Naive thymus-derived CD8-positive, alpha-beta T cell (primary cell): ENCODE data around the gene CES3. TPM values are rescaled to one million over a fixed set of nuclear protein-coding genes. Genes with fewer than 3 reads are reported as not detected.
"Not testable (repeated sequence)": the region's sequence is repeated elsewhere in the genome, so short reads cannot be mapped to it uniquely, and the experiment has no call there.

Experiments used
- ATAC-seq, 2 donors: fragments of 150-1000 bp; cut with Tn5 transposase in 1 of 2; sonication (Bioruptor Pico), chemical (Tn5 transposase) in 1 of 2; 1 replicate in 1 of 2; 2 replicates in 1 of 2; pipeline ENCODE4 v1.10.0; 2021; ENCODE audit warnings: mild to moderate bottlenecking in 2 of 2, moderate library complexity in 2 of 2
- POLR2A ChIA-PET: fragments of 350-600 bp; sonication (Branson Sonifier 250); formaldehyde crosslinking; loops from one replicate; lab custom pipeline; 2021; ENCODE audit warnings: antibody characterized with exemption; lab: Charles Lee
- DNase-seq, 10 donors: peaks; one replicate each; pipeline versions ENCODE4 v3.0.0 to v3.0.0-alpha.2; 2020 to 2022
- H3K27ac Mint-ChIP-seq, 10 donors: one replicate each; pipeline ENCODE4 v1.8.0; 2020 to 2022; ENCODE audit warnings: mild to moderate bottlenecking in 10 of 10, mixed read lengths in 10 of 10, moderate library complexity in 4 of 10, inconsistent platforms in 1 of 10
- H3K27me3 Mint-ChIP-seq, 5 donors: one replicate each; pipeline ENCODE4 v1.8.0; 2021 to 2022; ENCODE audit warnings: mixed read lengths in 5 of 5
- H3K36me3 Mint-ChIP-seq, 3 donors: one replicate each; pipeline ENCODE4 v1.8.0; 2020 to 2022; ENCODE audit warnings: mixed read lengths in 3 of 3, mild to moderate bottlenecking in 2 of 3, inconsistent platforms in 1 of 3
- H3K4me1 Mint-ChIP-seq, 4 donors: one replicate each; pipeline ENCODE4 v1.8.0; 2021 to 2022; ENCODE audit warnings: mixed read lengths in 4 of 4
- H3K4me3 Mint-ChIP-seq, 10 donors: one replicate each; pipeline ENCODE4 v1.8.0; 2020 to 2022; ENCODE audit warnings: mild to moderate bottlenecking in 10 of 10, mixed read lengths in 10 of 10, moderate library complexity in 6 of 10, inconsistent platforms in 1 of 10
- H3K9me3 Mint-ChIP-seq, 9 donors: one replicate each; pipeline ENCODE4 v1.8.0; 2020 to 2022; ENCODE audit warnings: mixed read lengths in 9 of 9, mild to moderate bottlenecking in 3 of 9, inconsistent platforms in 1 of 9, moderate library complexity in 1 of 9
- polyA plus RNA-seq, 3 donors: library from polyadenylated mRNA; unstranded; fragments of 300-500 nt; fragmentation: Illumina TruSeq; gene quantifications; one replicate each; pipeline ENCODE4 v1.2.3, GENCODE V29; 2021
- total RNA-seq, 8 experiments: library from RNA in 2 of 8; stranded (reverse) in 2 of 8; gene quantifications; one replicate each; pipeline ENCODE4 v1.2.3 and lab custom pipeline; 2021 to 2026

Gene CES3
- total and polyA plus RNA-seq, 5 experiments from 2014 or later, result 0.10 to 0.16 TPM; not detected in 3

DNA sequence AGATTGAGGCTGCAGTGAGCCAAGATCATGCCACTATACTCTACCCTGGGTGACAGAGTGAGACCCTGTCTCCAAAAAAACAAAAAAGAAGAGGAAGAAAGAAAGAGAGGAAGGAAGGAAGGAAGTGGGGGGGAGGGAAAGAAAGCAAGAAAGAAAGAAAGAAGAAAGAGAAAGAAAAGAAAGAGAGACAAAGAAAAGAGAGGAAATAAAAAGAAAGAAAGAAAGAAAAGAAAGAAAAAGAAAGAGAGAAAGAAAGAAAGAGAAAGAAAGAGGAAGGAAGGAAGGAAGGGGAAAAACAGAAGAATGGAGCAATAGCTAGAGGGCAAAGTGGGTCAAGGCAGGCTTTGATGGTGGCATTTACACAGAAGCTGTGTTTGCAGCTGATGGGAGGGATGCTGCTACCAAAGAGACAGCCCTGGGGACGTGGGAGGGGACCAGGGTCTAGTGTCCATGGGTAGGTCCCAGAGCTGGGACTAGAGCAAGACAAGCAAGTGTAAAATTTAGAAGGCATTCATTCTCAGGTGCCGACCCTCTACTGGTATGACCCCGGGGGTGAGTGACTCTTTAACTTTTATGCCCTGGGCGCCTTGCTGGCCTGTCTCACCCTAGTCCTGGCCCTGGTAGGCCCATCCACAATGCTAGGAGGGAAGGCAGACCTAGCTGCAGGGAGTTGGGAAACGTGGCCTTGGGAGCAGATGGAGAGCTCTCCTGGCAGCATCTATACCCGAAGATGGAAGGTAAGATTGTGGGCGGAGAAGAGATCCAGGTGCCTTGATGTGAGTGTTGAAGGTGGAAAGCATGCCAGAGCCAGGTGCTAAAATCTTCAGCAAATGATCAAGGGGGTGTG lies 2.0 kb upstream of the CES3 start:
- ATAC-seq (no peak), DNase-seq (no peak)
- Mint-ChIP-seq H3K4me3 (no peak overlapping the region), H3K4me1 (peaks cover 10 to 25% (median 14%) of the 10 kb centered on the region in 4 donors), H3K27me3 (peaks cover under 1 to 8% (median 4%) of the 10 kb centered on the region in 5 donors), H3K9me3 (no peaks in the 10 kb centered on the region), H3K36me3 (no peaks in the 10 kb centered on the region), H3K27ac (peak overlapping the region in 3 of 10 donors; percentile 22 to 76 (median 66))
- POLR2A ChIA-PET, result no interaction called here

DNA sequence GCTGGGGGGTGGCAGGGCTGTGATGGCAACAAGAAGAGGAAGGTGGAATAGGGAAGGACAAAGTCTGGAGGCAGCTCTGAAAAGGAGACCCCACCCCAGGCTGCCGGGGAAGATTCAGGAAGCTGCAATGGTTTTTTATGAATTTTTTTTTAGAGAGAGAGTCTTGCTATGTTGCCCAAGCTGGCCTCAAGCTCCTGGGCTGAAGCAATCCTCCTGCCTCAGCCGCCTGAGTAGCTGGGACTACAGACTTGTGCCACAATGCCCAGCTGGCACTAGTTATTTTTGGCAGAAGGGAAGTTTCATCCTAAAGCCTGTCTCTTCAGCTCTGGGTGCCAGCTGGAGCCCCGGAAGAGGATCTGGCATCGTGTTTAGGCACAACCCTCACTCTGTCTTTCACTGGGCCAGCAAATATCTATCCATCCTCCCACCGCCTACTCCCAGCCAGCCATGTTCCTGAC lies 1.3 kb upstream of the CES3 start:
- Mint-ChIP-seq H3K27me3 (peaks cover 1 to 7% (median 4%) of the 10 kb centered on the region in 5 donors), H3K27ac (peak overlapping the region in 1 of 10 donors; percentile 66), H3K36me3 (no peaks in the 10 kb centered on the region), H3K4me1 (peaks cover 10 to 25% (median 13%) of the 10 kb centered on the region in 4 donors), H3K9me3 (no peaks in the 10 kb centered on the region), H3K4me3 (no peak overlapping the region)
- POLR2A ChIA-PET, result no interaction called here
- DNase-seq (no peak), ATAC-seq (no peak)

DNA sequence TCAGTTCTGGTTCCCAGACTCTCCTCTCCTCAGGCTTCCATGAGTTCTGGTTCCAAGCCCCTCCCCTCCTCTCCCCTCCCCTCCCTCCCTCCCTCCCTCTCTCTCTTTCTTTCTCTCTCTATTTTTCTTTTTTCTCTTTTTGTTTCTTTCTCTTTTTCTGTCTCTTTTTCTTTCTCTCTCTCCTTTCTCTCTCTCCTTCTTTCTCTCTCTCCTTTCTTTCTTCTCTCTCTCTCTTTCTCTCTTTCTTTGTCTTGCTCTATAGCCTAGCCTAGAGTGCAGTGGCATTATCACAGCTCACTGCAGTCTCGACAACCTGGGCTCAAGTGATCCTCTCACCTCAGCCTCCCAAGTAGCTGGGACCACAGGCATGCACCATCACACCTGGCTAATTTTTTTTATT lies 796 bp upstream of the CES3 start:
- Mint-ChIP-seq H3K4me1 (peaks cover 10 to 25% (median 13%) of the 10 kb centered on the region in 4 donors), H3K9me3 (no peaks in the 10 kb centered on the region), H3K36me3 (no peaks in the 10 kb centered on the region), H3K4me3 (no peak overlapping the region), H3K27me3 (peaks cover 3 to 10% (median 8%) of the 10 kb centered on the region in 5 donors), H3K27ac (no peak overlapping the region)
- POLR2A ChIA-PET, result no interaction called here
- DNase-seq (no peak), ATAC-seq (no peak)

DNA sequence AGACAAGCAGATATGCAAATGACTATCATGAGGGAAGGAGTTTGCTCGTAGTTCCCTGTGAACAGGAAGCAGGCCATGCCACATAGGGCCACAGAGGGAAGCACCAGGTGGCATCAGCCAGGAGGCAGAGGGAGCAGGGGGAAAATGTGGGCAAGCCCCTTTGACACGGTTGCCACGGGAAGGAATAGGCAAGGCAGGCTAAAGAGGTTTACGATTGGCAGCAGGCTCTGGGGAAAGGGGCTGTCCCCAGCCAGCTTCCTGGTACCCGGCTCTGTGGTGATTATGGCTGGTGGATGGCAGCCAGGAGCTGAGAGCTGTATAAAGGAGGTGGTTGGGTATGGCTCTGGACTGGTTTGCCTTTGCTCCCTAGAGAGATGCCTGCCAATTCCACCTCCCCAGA lies 848 bp downstream of the CES3 start:
- POLR2A ChIA-PET, result no interaction called here
- H3K4me3 Mint-ChIP-seq, result no peak overlapping the region

DNA sequence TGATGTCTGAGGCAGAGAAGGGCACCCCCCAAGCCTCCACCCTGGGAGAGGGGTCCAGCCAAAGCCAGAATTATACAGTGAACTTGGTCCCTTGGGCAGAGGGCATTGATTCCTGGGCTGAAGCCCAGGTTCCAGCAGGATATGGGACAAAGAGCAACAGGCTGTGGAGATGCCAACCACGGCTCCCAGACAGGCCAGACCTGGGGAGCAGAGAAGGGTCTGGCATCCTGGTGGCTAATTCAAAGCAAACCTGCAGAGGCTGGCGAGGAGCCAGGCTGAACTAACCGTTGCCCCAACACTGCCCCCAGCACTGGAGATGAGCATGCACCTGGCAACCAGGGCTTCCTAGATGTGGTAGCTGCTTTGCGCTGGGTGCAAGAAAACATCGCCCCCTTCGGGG lies 3.0 kb downstream of the CES3 start:
- POLR2A ChIA-PET, result no interaction called here
- H3K4me1 Mint-ChIP-seq, result peaks cover 3 to 15% (median 7%) of the 10 kb centered on the region in 4 donors
- no peaks in the 10 kb centered on the region for H3K9me3 Mint-ChIP-seq
- no peak overlapping the region for H3K4me3 Mint-ChIP-seq
- peaks cover 0 to 12% (median 2%) of the 10 kb centered on the region in 5 donors for H3K27me3 Mint-ChIP-seq
- ATAC-seq (no peak), DNase-seq (no peak)
- no peaks in the 10 kb centered on the region for H3K36me3 Mint-ChIP-seq
- H3K27ac Mint-ChIP-seq, result no peak overlapping the region

More for the DNA sequence above, 848 bp downstream of the CES3 start:
- no peak for DNase-seq
- peak overlapping the region in 2 of 10 donors; percentile 52 to 77 for H3K27ac Mint-ChIP-seq
- peaks cover 10 to 25% (median 13%) of the 10 kb centered on the region in 4 donors for H3K4me1 Mint-ChIP-seq
- peaks cover 1 to 12% (median 7%) of the 10 kb centered on the region in 5 donors for H3K27me3 Mint-ChIP-seq
- H3K9me3 Mint-ChIP-seq, result no peaks in the 10 kb centered on the region
- no peaks in the 10 kb centered on the region for H3K36me3 Mint-ChIP-seq
- no peak for ATAC-seq

DNA sequence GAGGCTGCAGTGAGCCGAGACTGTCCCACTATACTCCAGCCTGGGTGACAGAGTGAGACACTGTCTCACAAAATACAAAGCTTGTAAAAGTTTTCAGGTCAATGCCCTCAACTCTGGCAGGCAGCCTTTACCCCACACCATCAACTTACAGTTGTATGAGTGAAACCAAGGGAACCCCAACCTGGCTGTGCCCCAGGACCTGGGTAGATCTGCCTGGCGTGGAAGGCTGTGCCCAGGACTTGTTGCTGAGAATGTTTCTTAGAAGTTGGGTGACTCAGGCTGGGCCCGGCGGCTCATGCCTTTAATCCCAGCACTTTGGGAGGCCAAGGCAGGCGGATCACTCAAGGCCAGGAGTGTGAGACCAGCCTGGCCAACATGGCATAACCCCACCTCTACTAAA lies 7.8 kb downstream of the CES3 start:
- POLR2A ChIA-PET, result no interaction called here
- H3K27ac Mint-ChIP-seq, result no peak overlapping the region
- no peaks in the 10 kb centered on the region for H3K36me3 Mint-ChIP-seq
- H3K4me1 Mint-ChIP-seq, result no peaks in the 10 kb centered on the region
- H3K4me3 Mint-ChIP-seq, result no peak overlapping the region
- no peak for ATAC-seq
- no peaks in the 10 kb centered on the region for H3K9me3 Mint-ChIP-seq
- peaks cover 1 to 12% (median 2%) of the 10 kb centered on the region in 5 donors for H3K27me3 Mint-ChIP-seq
- no peak for DNase-seq

DNA sequence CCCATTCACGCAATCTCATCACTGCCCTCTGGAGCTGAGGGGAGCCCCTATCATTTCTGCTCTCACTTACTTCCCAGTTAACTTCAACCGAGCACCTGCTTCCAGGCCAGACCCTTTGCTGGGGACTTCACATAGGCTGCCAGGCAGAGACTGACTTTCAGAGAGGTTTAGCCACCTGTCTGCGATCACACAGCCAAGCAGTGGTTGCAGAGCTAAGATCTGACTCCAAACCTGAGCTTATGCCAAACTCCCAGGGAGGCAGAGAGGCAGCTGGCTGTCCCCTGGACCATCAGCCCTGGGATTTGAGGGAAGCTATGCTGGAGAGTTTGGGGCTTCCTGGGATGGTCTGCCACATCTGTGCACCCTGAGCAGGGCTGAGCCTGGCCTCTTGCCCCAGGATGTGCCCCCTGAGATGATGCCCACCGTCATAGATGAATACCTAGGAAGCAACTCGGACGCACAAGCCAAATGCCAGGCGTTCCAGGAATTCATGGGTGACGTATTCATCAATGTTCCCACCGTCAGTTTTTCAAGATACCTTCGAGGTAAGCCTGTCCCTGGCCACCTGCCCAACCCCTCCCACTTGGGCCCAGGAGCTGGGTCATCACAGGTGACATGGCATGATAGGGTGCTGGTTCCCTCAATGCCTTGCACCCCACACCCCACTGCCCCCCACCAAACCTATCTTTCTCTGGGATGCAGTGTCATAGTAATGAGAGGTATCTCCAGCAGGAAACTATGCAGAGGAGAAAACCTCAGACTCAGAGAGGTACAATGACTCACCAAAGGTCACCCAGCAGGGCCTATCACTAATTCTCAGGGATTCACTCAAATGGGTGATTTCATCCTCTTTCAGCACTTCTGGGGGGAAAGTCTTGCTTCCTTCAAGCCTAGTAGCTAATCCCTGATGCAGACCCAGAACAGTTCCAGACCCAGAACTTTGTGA lies 10.0 kb downstream of the CES3 start:
- POLR2A ChIA-PET, result interaction anchor here (1.1 kb wide), 1 partner anchor 203 kb away, joined by 3 read pairs; no protein-coding TSS in a partner anchor
- H3K4me1 Mint-ChIP-seq, result peaks cover 4 to 12% (median 6%) of the 10 kb centered on the region in 4 donors
- H3K36me3 Mint-ChIP-seq, result no peaks in the 10 kb centered on the region
- no peaks in the 10 kb centered on the region for H3K9me3 Mint-ChIP-seq
- H3K4me3 Mint-ChIP-seq, result no peak overlapping the region
- H3K27ac Mint-ChIP-seq, result peak overlapping the region in 1 of 10 donors; percentile 51
- DNase-seq (no peak), ATAC-seq (no peak)
- H3K27me3 Mint-ChIP-seq, result peaks cover 0 to 4% (median 0%) of the 10 kb centered on the region in 5 donors

DNA sequence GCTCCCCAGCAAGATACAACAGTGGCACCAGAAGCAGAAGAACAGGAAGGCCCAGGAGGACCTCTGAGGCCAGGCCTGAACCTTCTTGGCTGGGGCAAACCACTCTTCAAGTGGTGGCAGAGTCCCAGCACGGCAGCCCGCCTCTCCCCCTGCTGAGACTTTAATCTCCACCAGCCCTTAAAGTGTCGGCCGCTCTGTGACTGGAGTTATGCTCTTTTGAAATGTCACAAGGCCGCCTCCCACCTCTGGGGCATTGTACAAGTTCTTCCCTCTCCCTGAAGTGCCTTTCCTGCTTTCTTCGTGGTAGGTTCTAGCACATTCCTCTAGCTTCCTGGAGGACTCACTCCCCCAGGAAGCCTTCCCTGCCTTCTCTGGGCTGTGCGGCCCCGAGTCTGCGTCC lies 11.9 kb downstream of the CES3 start:
- POLR2A ChIA-PET, result no interaction called here

DNA sequence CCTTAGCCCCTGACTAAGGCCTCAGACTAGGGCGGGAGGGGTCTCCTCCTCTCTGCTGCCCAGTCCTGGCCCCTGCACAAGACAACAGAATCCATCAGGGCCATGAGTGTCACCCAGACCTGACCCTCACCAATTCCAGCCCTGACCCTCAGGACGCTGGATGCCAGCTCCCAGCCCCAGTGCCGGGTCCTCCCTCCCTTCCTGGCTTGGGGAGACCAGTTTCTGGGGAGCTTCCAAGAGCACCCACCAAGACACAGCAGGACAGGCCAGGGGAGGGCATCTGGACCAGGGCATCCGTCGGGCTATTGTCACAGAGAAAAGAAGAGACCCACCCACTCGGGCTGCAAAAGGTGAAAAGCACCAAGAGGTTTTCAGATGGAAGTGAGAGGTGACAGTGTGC lies 12.7 kb downstream of the CES3 start:
- DNase-seq (no peak), ATAC-seq (no peak)
- Mint-ChIP-seq H3K9me3 (no peaks in the 10 kb centered on the region), H3K36me3 (no peaks in the 10 kb centered on the region), H3K27ac (no peak overlapping the region), H3K4me1 (peaks cover 4 to 14% (median 10%) of the 10 kb centered on the region in 4 donors), H3K27me3 (peaks cover 0 to 8% (median 0%) of the 10 kb centered on the region in 5 donors), H3K4me3 (no peak overlapping the region)
- POLR2A ChIA-PET, result interaction anchor here (0.5 kb wide), 1 partner anchor 120 kb away, joined by 4 read pairs; no protein-coding TSS in a partner anchor

More for the DNA sequence above, 11.9 kb downstream of the CES3 start:
- Mint-ChIP-seq H3K4me1 (peaks cover 4 to 14% (median 10%) of the 10 kb centered on the region in 4 donors), H3K9me3 (no peaks in the 10 kb centered on the region), H3K27me3 (peaks cover 0 to 8% (median 0%) of the 10 kb centered on the region in 5 donors), H3K27ac (peak overlapping the region in 1 of 10 donors; percentile 56), H3K4me3 (no peak overlapping the region), H3K36me3 (no peaks in the 10 kb centered on the region)
- DNase-seq (no peak), ATAC-seq (no peak)

DNA sequence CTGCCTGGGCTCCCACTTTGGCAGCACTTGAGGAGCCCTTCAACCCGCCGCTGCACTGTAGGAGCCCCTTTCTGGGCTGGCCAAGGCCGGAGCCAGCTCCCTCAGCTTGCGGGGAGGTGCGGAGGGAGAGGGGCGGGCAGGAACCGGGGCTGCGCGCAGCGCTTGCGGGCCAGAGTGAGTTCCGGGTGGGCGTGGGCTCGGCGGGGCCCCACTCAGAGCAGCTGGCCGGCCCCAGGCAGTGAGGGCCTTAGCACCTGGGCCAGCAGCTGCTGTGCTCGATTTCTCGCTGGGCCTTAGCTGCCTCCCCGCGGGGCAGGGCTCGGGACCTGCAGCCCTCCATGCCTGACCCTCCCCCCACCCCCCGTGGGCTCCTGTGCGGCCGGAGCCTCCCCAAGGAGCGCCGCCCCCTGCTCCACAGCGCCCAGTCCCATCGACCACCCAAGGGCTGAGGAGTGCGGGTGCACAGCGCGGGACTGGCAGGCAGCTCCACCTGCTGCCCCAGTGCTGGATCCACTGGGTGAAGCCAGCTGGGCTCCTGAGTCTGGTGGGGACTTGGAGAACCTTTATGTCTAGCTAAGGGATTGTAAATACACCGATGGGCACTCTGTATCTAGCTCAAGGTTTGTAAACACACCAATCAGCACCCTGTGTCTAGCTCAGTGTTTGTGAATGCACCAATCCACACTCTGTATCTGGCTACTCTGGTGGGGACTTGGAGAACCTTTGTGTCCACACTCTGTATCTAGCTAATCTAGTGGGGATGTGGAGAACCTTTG lies 13.3 kb downstream of the CES3 start:
- Mint-ChIP-seq H3K4me1 (peaks cover 4 to 14% (median 10%) of the 10 kb centered on the region in 4 donors), H3K4me3 (peak overlapping the region in 7 of 10 donors; percentile 54 to 86 (median 74)), H3K27ac (peak overlapping the region in 2 of 10 donors; percentile 6 to 58)
- not testable (repeated sequence) for DNase-seq, H3K36me3 Mint-ChIP-seq, ATAC-seq, H3K9me3 Mint-ChIP-seq, H3K27me3 Mint-ChIP-seq
- POLR2A ChIA-PET, result interaction anchor here (0.5 kb wide), 1 partner anchor 119 kb away, joined by 4 read pairs; no protein-coding TSS in a partner anchor

DNA sequence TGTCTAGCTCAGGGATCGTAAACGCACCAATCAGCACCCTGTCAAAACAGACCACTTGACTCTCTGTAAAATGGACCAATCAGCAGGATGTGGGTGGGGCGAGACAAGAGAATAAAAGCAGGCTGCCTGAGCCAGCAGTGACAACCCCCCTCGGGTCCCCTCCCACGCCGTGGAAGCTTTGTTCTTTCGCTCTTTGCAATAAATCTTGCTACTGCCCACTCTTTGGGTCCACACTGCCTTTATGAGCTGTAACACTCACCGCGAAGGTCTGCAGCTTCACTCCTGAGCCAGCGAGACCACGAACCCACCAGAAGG lies 13.8 kb downstream of the CES3 start:
- H3K36me3 Mint-ChIP-seq, ATAC-seq, H3K9me3 Mint-ChIP-seq, POLR2A ChIA-PET, H3K27me3 Mint-ChIP-seq: not testable (repeated sequence)
- peak in 6 of 10 donors; percentile 11 to 37 (median 31) for DNase-seq
- H3K27ac Mint-ChIP-seq, result peak overlapping the region in 5 of 10 donors; percentile 6 to 69 (median 58)
- peak overlapping the region; percentile 54 to 86 (median 72) for H3K4me3 Mint-ChIP-seq
- H3K4me1 Mint-ChIP-seq, result peaks cover 4 to 14% (median 10%) of the 10 kb centered on the region in 4 donors
